HCEC 1CT (cell line): ENCODE results near the gene OR10A3.
"Not testable (repeated sequence)": the region's sequence is repeated elsewhere in the genome, so short reads cannot be mapped to it uniquely, and the experiment has no call there.

Experiments used
- DNase-seq: peaks from one replicate; pipeline ENCODE4 v3.0.0-alpha.2; 2017

The OR10A3 gene

GRCh38 chr11:7941608-7942007 is at the start of gene OR10A3:
Gene OR10A3, minus strand, starts transcription at chr11:7941708. Its CDS starts 2,188 bp downstream, at chr11:7939520.
- DNase-seq: no peak

GRCh38 chr11:7987560-7987883 is 46.0 kb upstream of the OR10A3 start:
- DNase-seq: not testable (repeated sequence)

- peak; percentile 100 for DNase-seq
These were observed 45.5 kb upstream of the OR10A3 start, which contains the start of gene EIF3F for GRCh38 chr11:7986768-7987559. Gene EIF3F, plus strand, starts transcription at chr11:7987337. Its CDS starts 16 bp downstream, at chr11:7987353.

GRCh38 chr11:7983832-7984590 is 42.5 kb upstream of the OR10A3 start:
- DNase-seq: no peak

GRCh38 chr11:7982582-7983119 is 41.1 kb upstream of the OR10A3 start:
- DNase-seq: no peak

GRCh38 chr11:7981619-7982157 is 40.2 kb upstream of the OR10A3 start:
- DNase-seq: no peak

- peak; percentile 98 for DNase-seq
These were observed 35.9 kb upstream of the OR10A3 start for GRCh38 chr11:7977232-7977917.

GRCh38 chr11:7974668-7975067 is 33.2 kb upstream of the OR10A3 start:
- no peak for DNase-seq

GRCh38 chr11:7973011-7973410 is 31.5 kb upstream of the OR10A3 start:
- no peak for DNase-seq

- DNase-seq: no peak
These were observed 30.3 kb upstream of the OR10A3 start for GRCh38 chr11:7971846-7972245.

GRCh38 chr11:7969756-7970646 is 28.5 kb upstream of the OR10A3 start:
- DNase-seq: no peak

GRCh38 chr11:7968686-7969085 is 27.2 kb upstream of the OR10A3 start:
- no peak for DNase-seq

GRCh38 chr11:7967826-7968225 is 26.3 kb upstream of the OR10A3 start:
- peak; percentile 38 for DNase-seq

GRCh38 chr11:7967097-7967496 is 25.6 kb upstream of the OR10A3 start:
- no peak for DNase-seq

GRCh38 chr11:7965386-7965785 is 23.9 kb upstream of the OR10A3 start, which contains the start of gene NLRP10:
Gene NLRP10, minus strand, starts transcription at chr11:7965447. Its CDS starts 1,952 bp downstream, at chr11:7963495.
- peak; percentile 95 for DNase-seq

- peak; percentile 85 for DNase-seq
These were observed 23.4 kb upstream of the OR10A3 start for GRCh38 chr11:7964873-7965272.

- DNase-seq: no peak
These were observed 22.8 kb upstream of the OR10A3 start for GRCh38 chr11:7964261-7964660.

- DNase-seq: no peak
These were observed 13.7 kb upstream of the OR10A3 start for GRCh38 chr11:7955191-7955590.

GRCh38 chr11:7949934-7950333 is 8.4 kb upstream of the OR10A3 start:
- no peak for DNase-seq

GRCh38 chr11:7944123-7944522 is 2.6 kb upstream of the OR10A3 start:
- DNase-seq: no peak

GRCh38 chr11:7941146-7941545 is 362 bp downstream of the OR10A3 start:
- no peak for DNase-seq

- DNase-seq: no peak
These were observed 4.9 kb downstream of the OR10A3 start for GRCh38 chr11:7936615-7937014.
